IMR-90 (cell line): ENCODE results near the gene EGF. TPM values are rescaled to one million over a fixed set of nuclear protein-coding genes. Genes with fewer than 3 reads are reported as not detected.

Experiments used
- ATAC-seq: fragments of 200-7000 bp; cut with Tn5 transposase; 2 replicates; pipeline ENCODE4 v1.9.1; 2020; ENCODE audit warnings: low read depth, mild to moderate bottlenecking, moderate library complexity
- BruUV-seq: library from RNA; stranded (reverse); fragments of 400-500 nt; replicated peaks from 2 replicates; lab custom pipeline; 2021; lab: Mats Ljungman, UMichigan
- CTCF ChIA-PET: fragments of 300-600 bp; formaldehyde crosslinking; extraction: SDS; loops from one replicate; lab custom pipeline; 2021; ENCODE audit warnings: antibody characterized with exemption; lab: Yijun Ruan, JAX
- POLR2A ChIA-PET: fragments of 300-600 bp; sonication (Branson Sonifier 250); formaldehyde crosslinking; loops from one replicate; lab custom pipeline; 2022; ENCODE audit warnings: antibody characterized with exemption; ENCODE audit not compliant: unreplicated experiment; lab: Charles Lee
- DNase-seq: peaks from one replicate; pipeline ENCODE4 v3.0.0; 2013
- H2AFZ ChIP-seq: replicated peaks from 2 replicates; pipeline ENCODE3; 2013; ENCODE audit warnings: low read length, mild to moderate bottlenecking; ENCODE audit not compliant: poor library complexity
- H2AK5ac ChIP-seq: 2 replicates; pipeline ENCODE4 v1.6.1; 2013; ENCODE audit warnings: low read depth, low read length, inconsistent platforms
- H2AK9ac ChIP-seq: replicated peaks from 2 replicates; pipeline ENCODE3; 2013; ENCODE audit warnings: mild to moderate bottlenecking, low read depth, low read length, moderate library complexity; ENCODE audit not compliant: poor library complexity
- H2BK120ac ChIP-seq: 2 replicates; pipeline ENCODE4 v1.6.1; 2013; ENCODE audit warnings: low read depth, low read length, inconsistent platforms
- H2BK15ac ChIP-seq: 3 replicates; pipeline ENCODE4 v1.6.1; 2013; ENCODE audit warnings: low read depth, low read length, inconsistent platforms
- H2BK20ac ChIP-seq: 2 replicates; pipeline ENCODE4 v1.6.1; 2013; ENCODE audit warnings: low read depth, mild to moderate bottlenecking, inconsistent platforms, low read length, moderate library complexity
- H2BK5ac ChIP-seq: 2 replicates; pipeline ENCODE4 v1.6.1; 2013; ENCODE audit warnings: mild to moderate bottlenecking, low read depth, low read length, inconsistent platforms; ENCODE audit not compliant: poor library complexity, severe bottlenecking
- H3K14ac ChIP-seq: replicated peaks from 2 replicates; pipeline ENCODE4 v1.6.1; 2013; ENCODE audit warnings: low read depth, low read length, inconsistent platforms
- H3K18ac ChIP-seq: 2 replicates; pipeline ENCODE4 v1.6.1; 2013; ENCODE audit warnings: low read depth, low read length, control low read depth
- H3K23ac ChIP-seq: 2 replicates; pipeline ENCODE4 v1.6.1; 2013; ENCODE audit warnings: low read depth, low read length, inconsistent platforms
- H3K27ac ChIP-seq: 2 replicates; pipeline ENCODE4 v1.5.1; 2013; ENCODE audit warnings: mild to moderate bottlenecking, control low read depth, low read length; ENCODE audit not compliant: insufficient read depth
- H3K27me3 ChIP-seq: 2 replicates; pipeline ENCODE4 v1.6.1; 2013; ENCODE audit warnings: low read length; ENCODE audit not compliant: control insufficient read depth, insufficient read depth
- H3K36me3 ChIP-seq: 2 replicates; pipeline ENCODE4 v1.6.1; 2013; ENCODE audit warnings: low read length, mixed read lengths; ENCODE audit not compliant: control insufficient read depth, insufficient read depth
- H3K4ac ChIP-seq: 2 replicates; pipeline ENCODE4 v1.6.1; 2013; ENCODE audit warnings: low read depth, low read length, inconsistent platforms
- H3K4me1 ChIP-seq: 2 replicates; pipeline ENCODE4 v1.6.1; 2013; ENCODE audit warnings: low read length, mixed read lengths; ENCODE audit not compliant: control insufficient read depth, insufficient read depth
- H3K4me2 ChIP-seq: 2 replicates; pipeline ENCODE4 v1.6.1; 2013; ENCODE audit warnings: low read depth, mild to moderate bottlenecking, control low read depth, low read length, moderate library complexity
- H3K4me3 ChIP-seq: 2 replicates; pipeline ENCODE4 v1.5.1; 2013; ENCODE audit warnings: low read depth, mild to moderate bottlenecking, control low read depth, low read length, moderate library complexity; ENCODE audit not compliant: insufficient read depth
- H3K56ac ChIP-seq: 2 replicates; pipeline ENCODE4 v1.6.1; 2013; ENCODE audit warnings: low read length, inconsistent platforms; ENCODE audit not compliant: insufficient read depth; ENCODE audit errors: extremely low read depth
- H3K79me1 ChIP-seq, 2 experiments: 2 replicates each; pipeline ENCODE4 v1.6.1; 2013; ENCODE audit warnings: low read length in 2 of 2, inconsistent platforms in 1 of 2, low read depth in 1 of 2
- H3K9ac ChIP-seq: 2 replicates; pipeline ENCODE4 v1.6.1; 2013; ENCODE audit warnings: low read depth, low read length, control low read depth
- H3K9me1 ChIP-seq: 2 replicates; pipeline ENCODE4 v1.6.1; 2013; ENCODE audit warnings: low read length, inconsistent platforms; ENCODE audit not compliant: insufficient read depth
- H3K9me3 ChIP-seq: 2 replicates; pipeline ENCODE4 v1.6.1; 2013; ENCODE audit warnings: low read length; ENCODE audit not compliant: control insufficient read depth, insufficient read depth
- H4K20me1 ChIP-seq: 2 replicates; pipeline ENCODE4 v1.6.1; 2013; ENCODE audit warnings: low read length, inconsistent platforms; ENCODE audit not compliant: insufficient read depth
- H4K5ac ChIP-seq: 2 replicates; pipeline ENCODE4 v1.6.1; 2013; ENCODE audit warnings: mild to moderate bottlenecking, low read depth, low read length, control low read depth
- H4K8ac ChIP-seq, 2 experiments: 2 replicates each; pipeline ENCODE4 v1.6.1; 2013; ENCODE audit warnings: low read depth in 2 of 2, low read length in 2 of 2, control low read depth in 1 of 2, inconsistent platforms in 1 of 2
- H4K91ac ChIP-seq: 2 replicates; pipeline ENCODE4 v1.6.1; 2013; ENCODE audit warnings: low read depth, low read length, inconsistent platforms; ENCODE audit not compliant: insufficient read depth
- BHLHE40 ChIP-seq: fragments of 150-350 bp; IDR thresholded peaks from 2 replicates; pipeline ENCODE4 v1.6.1; 2016; ENCODE audit warnings: mild to moderate bottlenecking, low read depth, low read length
- CEBPB ChIP-seq: IDR thresholded peaks from 2 replicates; pipeline ENCODE4 v1.6.1; 2012; ENCODE audit warnings: low read depth, low read length, improper control_type of control experiment
- CHD1 ChIP-seq: IDR thresholded peaks from 2 replicates; pipeline ENCODE4 v1.6.1; 2012; ENCODE audit warnings: low read depth, low read length, improper control_type of control experiment
- FOS ChIP-seq: fragments of 150-350 bp; IDR thresholded peaks from 2 replicates; pipeline ENCODE4 v1.6.1; 2016; ENCODE audit warnings: low read depth, low read length
- MAFK ChIP-seq: IDR thresholded peaks from 2 replicates; pipeline ENCODE4 v1.6.1; 2012; ENCODE audit warnings: low read depth, low read length, improper control_type of control experiment
- MAZ ChIP-seq: IDR thresholded peaks from 2 replicates; pipeline ENCODE4 v1.6.1; 2012; ENCODE audit warnings: low read depth, mild to moderate bottlenecking, low read length, improper control_type of control experiment, moderate library complexity, borderline replicate concordance
- MXI1 ChIP-seq: IDR thresholded peaks from 2 replicates; pipeline ENCODE4 v1.6.1; 2012; ENCODE audit warnings: low read depth, mild to moderate bottlenecking, low read length, moderate library complexity, borderline replicate concordance
- NFE2L2 ChIP-seq: fragments of 150-350 bp; IDR thresholded peaks from 2 replicates; pipeline ENCODE4 v1.6.1; 2016; ENCODE audit warnings: low read depth, mild to moderate bottlenecking, low read length
- POLR2A ChIP-seq: IDR thresholded peaks from 2 replicates; pipeline ENCODE4 v1.6.1; 2012; ENCODE audit warnings: mild to moderate bottlenecking, low read depth, low read length
- RAD21 ChIP-seq: IDR thresholded peaks from 2 replicates; pipeline ENCODE4 v1.6.1; 2012; ENCODE audit warnings: low read length, improper control_type of control experiment
- RCOR1 ChIP-seq: IDR thresholded peaks from 2 replicates; pipeline ENCODE4 v1.6.1; 2012; ENCODE audit warnings: mild to moderate bottlenecking, low read length, improper control_type of control experiment; ENCODE audit not compliant: insufficient replicate concordance
- RFX5 ChIP-seq: IDR thresholded peaks from 2 replicates; pipeline ENCODE4 v1.8.0; 2012; ENCODE audit warnings: low read depth, mild to moderate bottlenecking, low read length, moderate library complexity
- SMC3 ChIP-seq: fragments of 150-350 bp; IDR thresholded peaks from 2 replicates; pipeline ENCODE4 v1.6.1; 2016; ENCODE audit warnings: low read depth, mild to moderate bottlenecking, antibody characterized with exemption, low read length, moderate library complexity
- WGBS, 2 experiments: methylation state at CpG; one replicate each; pipeline versions ENCODE4 v1.1.5 to v1.1.7; 2013; ENCODE audit warnings: missing lambda C conversion rate in 2 of 2; ENCODE audit not compliant: insufficient read length in 1 of 2; ENCODE audit errors: extremely low coverage in 2 of 2; 5-methylcytosine and 5-hydroxymethylcytosine counted together
- dilution Hi-C: fragments of 300-500 bp; cut with HindIII; formaldehyde crosslinking; loops from one replicate; pipeline ENCODE4 v1.14.3; 2018; ENCODE audit warnings: low sequenced_read_pairs; ENCODE audit not compliant: unreplicated experiment
- in situ Hi-C: fragments of 300-500 bp; cut with MboI; formaldehyde crosslinking; loops from 3 replicates; pipeline ENCODE4 v1.14.3; 2019; ENCODE audit warnings: low sequenced_read_pairs, inconsistent platforms, mixed read lengths
- intact Hi-C: fragments of 100-400 bp; cut with micrococcal nuclease; formaldehyde crosslinking; loops from 2 replicates; pipeline ENCODE4 v1.10.0; 2022
- polyA plus RNA-seq, 3 experiments: library from polyadenylated mRNA; depleted of rRNA; stranded (reverse); fragments of >200 nt; gene quantifications; 2 replicates each; pipeline ENCODE4 v1.2.3, GENCODE V29; 2012; ENCODE audit warnings: low replicate concordance in 1 of 3
- total RNA-seq: library from RNA; depleted of rRNA; stranded (reverse); fragments of >200 nt; gene quantifications from 2 replicates; pipeline ENCODE4 v1.2.3, GENCODE V29; 2012
- TF ChIP-seq, protein P1 (sequence below): conservative IDR thresholded peaks from 2 replicates; pipeline ENCODE4 v1.5.1; 2012; ENCODE audit warnings: mild to moderate bottlenecking, low read depth, low read length, improper control_type of control experiment
- TF ChIP-seq, protein P2 (sequence below): fragments of 150-350 bp; IDR thresholded peaks from 2 replicates; pipeline ENCODE4 v1.6.1; 2017; ENCODE audit warnings: mild to moderate bottlenecking, antibody characterized with exemption, low read length, low read depth
- TF ChIP-seq, protein P3 (sequence below): fragments of 150-350 bp; IDR thresholded peaks from 2 replicates; pipeline ENCODE4 v1.6.1; 2016; ENCODE audit warnings: low read depth, mild to moderate bottlenecking, low read length, moderate library complexity, borderline replicate concordance

Gene EGF
- total and polyA plus RNA-seq, 2 of the 4 experiments (the other 2 are of a cell fraction): 1.7 to 2.2 TPM

DNA sequence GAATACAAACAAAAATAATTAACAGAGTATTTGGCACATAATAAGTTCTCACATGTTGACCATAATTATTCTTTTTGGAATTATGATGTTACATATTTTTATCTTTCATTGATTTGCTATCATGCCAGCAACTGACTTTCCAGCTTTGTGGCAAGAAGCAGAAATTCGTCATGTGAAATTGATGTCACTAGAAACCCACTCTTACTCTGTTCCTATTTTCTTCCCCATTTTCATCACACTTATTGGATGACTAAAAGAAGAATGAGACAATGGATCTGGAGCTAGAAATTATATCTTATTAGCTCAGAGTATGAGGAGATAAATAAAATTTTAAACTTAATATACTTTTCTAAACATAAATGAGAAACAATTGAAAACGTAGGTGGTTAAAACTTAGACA lies 31.9 kb downstream of the EGF start:
- no peak overlapping the region for H4K91ac ChIP-seq
- H3K9me3 ChIP-seq: no peaks in the 10 kb centered on the region
- no peak overlapping the region for H4K8ac ChIP-seq
- H3K14ac ChIP-seq: no peak overlapping the region
- H3K4ac ChIP-seq: no peak overlapping the region
- no TSS peak for BruUV-seq
- no peak overlapping the region for H2BK20ac ChIP-seq
- H4K5ac ChIP-seq: no peak overlapping the region
- no peak overlapping the region for H2BK120ac ChIP-seq
- H3K4me2 ChIP-seq: no peak overlapping the region
- H4K20me1 ChIP-seq: no peaks in the 10 kb centered on the region
- H2BK15ac ChIP-seq: no peak overlapping the region
- H2BK5ac ChIP-seq: no peak overlapping the region
- H3K27ac ChIP-seq: no peak overlapping the region
- no peaks in the 10 kb centered on the region for H3K9me1 ChIP-seq
- CTCF ChIA-PET: no interaction called here
- intact Hi-C loops (no loop called here), in situ Hi-C loops (no loop called here), dilution Hi-C loops (no loop called here)
- DNase-seq (no peak), ATAC-seq (no peak)
- H2AK9ac ChIP-seq: no peak overlapping the region
- no peak overlapping the region for H2AK5ac ChIP-seq
- TF ChIP-seq MXI1 (no peak), CHD1 (no peak), RCOR1 (no peak), MAFK (no peak), NFE2L2 (no peak), CEBPB (no peak), MAZ (no peak), RFX5 (no peak), BHLHE40 (no peak), POLR2A (no peak), FOS (no peak), SMC3 (no peak), RAD21 (no peak)
- TF ChIP-seq, protein P1, sequence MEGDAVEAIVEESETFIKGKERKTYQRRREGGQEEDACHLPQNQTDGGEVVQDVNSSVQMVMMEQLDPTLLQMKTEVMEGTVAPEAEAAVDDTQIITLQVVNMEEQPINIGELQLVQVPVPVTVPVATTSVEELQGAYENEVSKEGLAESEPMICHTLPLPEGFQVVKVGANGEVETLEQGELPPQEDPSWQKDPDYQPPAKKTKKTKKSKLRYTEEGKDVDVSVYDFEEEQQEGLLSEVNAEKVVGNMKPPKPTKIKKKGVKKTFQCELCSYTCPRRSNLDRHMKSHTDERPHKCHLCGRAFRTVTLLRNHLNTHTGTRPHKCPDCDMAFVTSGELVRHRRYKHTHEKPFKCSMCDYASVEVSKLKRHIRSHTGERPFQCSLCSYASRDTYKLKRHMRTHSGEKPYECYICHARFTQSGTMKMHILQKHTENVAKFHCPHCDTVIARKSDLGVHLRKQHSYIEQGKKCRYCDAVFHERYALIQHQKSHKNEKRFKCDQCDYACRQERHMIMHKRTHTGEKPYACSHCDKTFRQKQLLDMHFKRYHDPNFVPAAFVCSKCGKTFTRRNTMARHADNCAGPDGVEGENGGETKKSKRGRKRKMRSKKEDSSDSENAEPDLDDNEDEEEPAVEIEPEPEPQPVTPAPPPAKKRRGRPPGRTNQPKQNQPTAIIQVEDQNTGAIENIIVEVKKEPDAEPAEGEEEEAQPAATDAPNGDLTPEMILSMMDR: no peak
- TF ChIP-seq, protein P2, sequence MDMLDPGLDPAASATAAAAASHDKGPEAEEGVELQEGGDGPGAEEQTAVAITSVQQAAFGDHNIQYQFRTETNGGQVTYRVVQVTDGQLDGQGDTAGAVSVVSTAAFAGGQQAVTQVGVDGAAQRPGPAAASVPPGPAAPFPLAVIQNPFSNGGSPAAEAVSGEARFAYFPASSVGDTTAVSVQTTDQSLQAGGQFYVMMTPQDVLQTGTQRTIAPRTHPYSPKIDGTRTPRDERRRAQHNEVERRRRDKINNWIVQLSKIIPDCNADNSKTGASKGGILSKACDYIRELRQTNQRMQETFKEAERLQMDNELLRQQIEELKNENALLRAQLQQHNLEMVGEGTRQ: no peak
- TF ChIP-seq, protein P3, sequence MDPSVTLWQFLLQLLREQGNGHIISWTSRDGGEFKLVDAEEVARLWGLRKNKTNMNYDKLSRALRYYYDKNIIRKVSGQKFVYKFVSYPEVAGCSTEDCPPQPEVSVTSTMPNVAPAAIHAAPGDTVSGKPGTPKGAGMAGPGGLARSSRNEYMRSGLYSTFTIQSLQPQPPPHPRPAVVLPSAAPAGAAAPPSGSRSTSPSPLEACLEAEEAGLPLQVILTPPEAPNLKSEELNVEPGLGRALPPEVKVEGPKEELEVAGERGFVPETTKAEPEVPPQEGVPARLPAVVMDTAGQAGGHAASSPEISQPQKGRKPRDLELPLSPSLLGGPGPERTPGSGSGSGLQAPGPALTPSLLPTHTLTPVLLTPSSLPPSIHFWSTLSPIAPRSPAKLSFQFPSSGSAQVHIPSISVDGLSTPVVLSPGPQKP: no peak
- H3K36me3 ChIP-seq: no peaks in the 10 kb centered on the region
- H3K4me1 ChIP-seq: no peaks in the 10 kb centered on the region
- H3K56ac ChIP-seq: no peak overlapping the region
- no peak overlapping the region for H3K18ac ChIP-seq
- no peak overlapping the region for H2AFZ ChIP-seq
- WGBS, 2 experiments: no CpG with 5 or more reads among the region's 2 CpGs
- no peak overlapping the region for H3K23ac ChIP-seq
- no peaks in the 10 kb centered on the region for H3K79me1 ChIP-seq
- no peaks in the 10 kb centered on the region; the same call in 1 of the 2 replicates for H3K27me3 ChIP-seq
- no peak overlapping the region for H3K4me3 ChIP-seq
- no peak overlapping the region for H3K9ac ChIP-seq
- POLR2A ChIA-PET: no interaction called here
